Activated naive CD4-positive, alpha-beta T cell treated with anti-CD3 and anti-CD28 coated beads, Interleukin-2, amount 50 U/mL, for 72 hours (primary cell): ENCODE results near the gene NRIP1. TPM values are rescaled to one million over a fixed set of nuclear protein-coding genes. Genes with fewer than 3 reads are reported as not detected.
"Not testable (repeated sequence)": the region's sequence is repeated elsewhere in the genome, so short reads cannot be mapped to it uniquely, and the experiment has no call there.

Experiments
- ATAC-seq, 2 donors: fragments of 150-1000 bp; cut with Tn5 transposase; 2 replicates each; pipeline ENCODE4 v1.10.0; 2021; ENCODE audit warnings: mild to moderate bottlenecking in 2 of 2, moderate library complexity in 2 of 2
- DNase-seq, 2 donors: peaks; one replicate each; pipeline ENCODE4 v3.0.0; 2021 to 2022; ENCODE audit warnings: low spot score in 2 of 2
- H3K27ac Mint-ChIP-seq, 2 donors: one replicate each; pipeline ENCODE4 v1.8.0; 2022; ENCODE audit warnings: mild to moderate bottlenecking in 2 of 2, mixed read lengths in 2 of 2
- H3K36me3 Mint-ChIP-seq, 2 donors: one replicate each; pipeline ENCODE4 v1.8.0; 2022; ENCODE audit warnings: mixed read lengths in 2 of 2
- H3K9me3 Mint-ChIP-seq, 2 donors: one replicate each; pipeline ENCODE4 v1.8.0; 2022; ENCODE audit warnings: mixed read lengths in 2 of 2
- total RNA-seq, 2 donors: library from RNA; stranded (reverse); gene quantifications; one replicate each; pipeline ENCODE4 v1.2.3, GENCODE V29; 2022

The NRIP1 gene
- total RNA-seq, 2 donors from 2014 or later, result 7.6 to 11.3 TPM

DNA sequence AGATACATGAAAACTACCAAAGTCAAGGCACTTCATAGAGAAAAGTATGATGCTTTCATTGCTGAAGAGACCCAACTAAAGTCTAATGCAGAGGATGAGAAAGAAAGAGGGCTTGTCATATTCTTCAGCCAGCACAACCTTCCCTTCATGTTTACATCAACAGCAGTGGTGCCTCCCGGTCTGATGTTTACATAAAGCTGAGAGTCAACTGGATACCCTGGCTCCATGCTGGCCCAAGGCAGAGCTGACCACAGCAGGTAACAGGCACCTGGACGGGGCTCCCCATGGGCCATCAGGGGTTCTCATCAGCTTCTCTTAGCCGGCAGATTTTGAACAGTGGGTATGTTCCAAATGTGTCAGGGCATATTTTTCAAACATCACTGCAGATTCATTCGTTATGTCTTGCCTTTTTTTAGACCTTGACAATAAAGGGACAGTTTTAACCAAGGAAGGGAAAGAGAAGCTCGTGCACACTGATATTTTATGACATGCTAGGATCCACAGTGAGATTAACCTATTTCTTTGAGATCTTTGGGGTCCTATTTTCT lies 117.1 kb downstream of the NRIP1 start:
- no peak for DNase-seq
- ATAC-seq, result no peak
- peaks cover 6 to 8% of the 10 kb centered on the region in 2 donors for H3K36me3 Mint-ChIP-seq
- no peak overlapping the region for H3K27ac Mint-ChIP-seq
- peaks cover 4 to 10% of the 10 kb centered on the region in 2 donors for H3K9me3 Mint-ChIP-seq

DNA sequence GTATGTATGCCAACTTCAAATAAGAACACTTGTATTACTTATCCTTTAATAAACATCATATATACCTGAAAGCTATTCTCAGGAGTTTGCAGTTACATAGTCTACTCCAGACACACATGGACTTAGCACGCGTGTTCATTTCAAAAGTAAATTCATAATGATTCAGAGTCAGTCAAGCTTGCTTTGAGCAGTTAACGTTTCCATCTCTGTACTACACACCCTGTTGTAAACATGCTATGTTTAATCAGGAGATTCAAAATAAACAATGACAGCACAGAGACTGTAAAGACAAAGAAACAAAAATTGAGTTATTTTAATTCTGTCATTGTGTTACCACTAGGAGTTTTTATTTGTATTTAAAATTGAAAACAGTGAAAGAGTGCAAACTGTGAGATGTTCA lies 119.6 kb downstream of the NRIP1 start:
- DNase-seq (no peak), ATAC-seq (no peak)
- no peak overlapping the region for H3K27ac Mint-ChIP-seq

GRCh38 chr21:14943616-14944015 lies 121.2 kb downstream of the NRIP1 start:
- ATAC-seq, result no peak
- Mint-ChIP-seq H3K36me3 (peaks cover 6 to 20% of the 10 kb centered on the region in 2 donors), H3K27ac (no peak overlapping the region)

More for the DNA sequence above, 119.6 kb downstream of the NRIP1 start:
- H3K36me3 Mint-ChIP-seq, result peaks cover 6 to 17% of the 10 kb centered on the region in 2 donors
- peaks cover 10 to 17% of the 10 kb centered on the region in 2 donors for H3K9me3 Mint-ChIP-seq

DNA sequence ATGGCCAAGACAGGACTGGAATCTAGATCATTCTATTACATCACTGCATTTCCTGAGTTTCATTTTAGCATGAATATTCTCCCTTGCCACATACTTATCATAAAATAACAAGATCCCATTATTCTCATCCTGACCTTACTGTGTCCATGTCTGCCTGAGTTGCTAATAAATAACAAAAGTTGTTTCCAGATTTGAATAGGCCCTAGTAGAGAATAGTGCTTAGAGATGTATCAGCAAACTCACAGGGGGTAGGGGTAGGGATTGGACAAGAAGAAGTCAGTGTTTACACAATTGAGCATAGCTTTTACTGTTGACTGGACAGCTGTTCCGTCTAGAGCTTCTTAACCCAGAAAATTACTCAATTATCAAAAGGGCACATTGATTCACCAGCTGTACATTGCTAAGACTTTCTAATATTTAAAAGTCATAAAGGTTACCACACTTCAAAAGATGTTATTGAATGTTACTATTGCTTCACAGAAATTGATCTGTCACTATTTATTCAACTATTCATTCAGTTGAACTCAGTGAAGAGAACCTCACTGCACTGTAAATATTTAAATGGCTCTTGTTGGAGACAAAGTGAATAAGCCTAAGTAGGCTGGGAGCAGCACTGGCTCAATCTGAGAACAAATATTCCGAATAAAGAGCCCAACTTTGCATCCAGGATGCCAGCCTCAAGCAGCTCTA lies 121.9 kb downstream of the NRIP1 start:
- DNase-seq (no peak), ATAC-seq (no peak)
- Mint-ChIP-seq H3K27ac (no peak overlapping the region), H3K9me3 (peaks cover 13 to 22% of the 10 kb centered on the region in 2 donors), H3K36me3 (peaks cover 11 to 26% of the 10 kb centered on the region in 2 donors)

More at GRCh38 chr21:14943616-14944015, 121.2 kb downstream of the NRIP1 start:
- no peak for DNase-seq
- peaks cover 11 to 16% of the 10 kb centered on the region in 2 donors for H3K9me3 Mint-ChIP-seq

DNA sequence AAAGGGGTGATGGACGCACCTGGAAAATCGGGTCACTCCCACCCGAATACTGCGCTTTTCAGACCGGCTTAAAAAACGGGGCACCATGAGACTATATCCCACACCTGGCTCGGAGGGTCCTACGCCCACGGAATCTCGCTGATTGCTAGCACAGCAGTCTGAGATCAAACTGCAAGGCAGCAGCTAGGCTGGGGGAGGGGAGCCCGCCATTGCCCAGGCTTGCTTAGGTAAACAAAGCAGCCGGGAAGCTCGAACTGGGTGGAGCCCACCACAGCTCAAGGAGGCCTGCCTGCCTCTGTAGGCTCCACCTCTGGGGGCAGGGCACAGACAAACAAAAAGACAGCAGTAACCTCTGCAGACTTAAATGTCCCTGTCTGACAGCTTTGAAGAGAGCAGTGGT lies 137.5 kb downstream of the NRIP1 start:
- H3K36me3 Mint-ChIP-seq, H3K9me3 Mint-ChIP-seq, ATAC-seq, DNase-seq, H3K27ac Mint-ChIP-seq: not testable (repeated sequence)

- no peak for ATAC-seq
- Mint-ChIP-seq H3K9me3 (no peaks in the 10 kb centered on the region), H3K36me3 (no peaks in the 10 kb centered on the region), H3K27ac (no peak overlapping the region)
- DNase-seq, result no peak
Observed at GRCh38 chr21:14926186-14926585, 138.6 kb downstream of the NRIP1 start.

DNA sequence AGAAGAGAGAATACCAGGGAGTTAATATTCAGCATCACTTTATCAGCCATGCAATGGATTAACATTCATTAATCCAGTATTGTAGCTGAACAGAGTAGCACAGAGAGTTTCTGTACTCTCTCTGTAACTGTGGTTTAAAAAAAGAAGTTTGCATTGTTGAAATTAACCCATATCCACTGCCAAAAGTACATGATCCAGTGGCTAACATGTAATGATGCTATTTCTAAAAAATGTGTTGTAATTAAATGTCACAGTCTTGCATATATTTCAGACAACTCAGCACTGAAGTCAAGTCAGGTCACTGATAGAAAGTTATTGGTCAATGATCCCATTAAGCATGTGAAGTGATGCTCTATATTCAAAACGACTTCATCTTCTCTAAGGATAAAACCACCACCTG lies 141.3 kb downstream of the NRIP1 start:
- no peak for DNase-seq
- ATAC-seq, result no peak
- no peak overlapping the region for H3K27ac Mint-ChIP-seq
- H3K36me3 Mint-ChIP-seq, result no peaks in the 10 kb centered on the region
- no peaks in the 10 kb centered on the region for H3K9me3 Mint-ChIP-seq

- no peaks in the 10 kb centered on the region for H3K9me3 Mint-ChIP-seq
- no peaks in the 10 kb centered on the region for H3K36me3 Mint-ChIP-seq
- no peak for ATAC-seq
- DNase-seq, result no peak
- no peak overlapping the region for H3K27ac Mint-ChIP-seq
Observed at GRCh38 chr21:14922980-14923379, 141.8 kb downstream of the NRIP1 start.

GRCh38 chr21:14918527-14918926 lies 146.3 kb downstream of the NRIP1 start:
- Mint-ChIP-seq H3K9me3 (no peaks in the 10 kb centered on the region), H3K36me3 (no peaks in the 10 kb centered on the region), H3K27ac (no peak overlapping the region)
- ATAC-seq (no peak), DNase-seq (no peak)

GRCh38 chr21:14917762-14918161 lies 147.0 kb downstream of the NRIP1 start:
- ATAC-seq (no peak), DNase-seq (no peak)
- Mint-ChIP-seq H3K27ac (no peak overlapping the region), H3K36me3 (no peaks in the 10 kb centered on the region), H3K9me3 (no peaks in the 10 kb centered on the region)

- ATAC-seq (no peak), DNase-seq (no peak)
- no peak overlapping the region for H3K27ac Mint-ChIP-seq
- no peaks in the 10 kb centered on the region for H3K36me3 Mint-ChIP-seq
- H3K9me3 Mint-ChIP-seq, result no peaks in the 10 kb centered on the region
Observed at GRCh38 chr21:14916676-14917141, 148.1 kb downstream of the NRIP1 start.

GRCh38 chr21:14913638-14914037 lies 151.2 kb downstream of the NRIP1 start:
- DNase-seq, result no peak
- no peak for ATAC-seq
- H3K36me3 Mint-ChIP-seq, result no peaks in the 10 kb centered on the region
- H3K27ac Mint-ChIP-seq, result no peak overlapping the region
- peaks cover 0 to 8% of the 10 kb centered on the region in 2 donors for H3K9me3 Mint-ChIP-seq

- DNase-seq, result no peak
- ATAC-seq, result no peak
- peaks cover 0 to 8% of the 10 kb centered on the region in 2 donors for H3K9me3 Mint-ChIP-seq
- H3K36me3 Mint-ChIP-seq, result no peaks in the 10 kb centered on the region
- no peak overlapping the region for H3K27ac Mint-ChIP-seq
Observed at GRCh38 chr21:14911351-14911750, 153.4 kb downstream of the NRIP1 start.
